GM18951 (cell line): ENCODE results near the gene AGPAT3.
A peak's percentile ranks its signal among the peaks of the same experiment; 100 is the strongest.

ENCODE experiments used
- POLR2A ChIP-seq: IDR thresholded peaks from 4 replicates; pipeline ENCODE4 v1.6.1; 2011; ENCODE audit warnings: mild to moderate bottlenecking; ENCODE audit not compliant: insufficient read length, insufficient read depth; ENCODE audit errors: extremely low read depth
- in situ Hi-C: fragments of 300-500 bp; cut with MboI; formaldehyde crosslinking; loops from one replicate; pipeline ENCODE4 v1.12.0; 2022; ENCODE audit warnings: low sequenced_read_pairs, mixed read lengths, inconsistent platforms; ENCODE audit not compliant: unreplicated experiment

AGPAT3 gene

GRCh38 chr21:43861706-43862105 lies 3.3 kb upstream of the AGPAT3 start:
- no peak for TF ChIP-seq POLR2A
- in situ Hi-C loops, result no loop called here

- in situ Hi-C loops, result no loop called here
- TF ChIP-seq POLR2A, result peak; percentile 55
Observed at GRCh38 chr21:43864313-43864961, 586 bp upstream of the AGPAT3 start.

DNA sequence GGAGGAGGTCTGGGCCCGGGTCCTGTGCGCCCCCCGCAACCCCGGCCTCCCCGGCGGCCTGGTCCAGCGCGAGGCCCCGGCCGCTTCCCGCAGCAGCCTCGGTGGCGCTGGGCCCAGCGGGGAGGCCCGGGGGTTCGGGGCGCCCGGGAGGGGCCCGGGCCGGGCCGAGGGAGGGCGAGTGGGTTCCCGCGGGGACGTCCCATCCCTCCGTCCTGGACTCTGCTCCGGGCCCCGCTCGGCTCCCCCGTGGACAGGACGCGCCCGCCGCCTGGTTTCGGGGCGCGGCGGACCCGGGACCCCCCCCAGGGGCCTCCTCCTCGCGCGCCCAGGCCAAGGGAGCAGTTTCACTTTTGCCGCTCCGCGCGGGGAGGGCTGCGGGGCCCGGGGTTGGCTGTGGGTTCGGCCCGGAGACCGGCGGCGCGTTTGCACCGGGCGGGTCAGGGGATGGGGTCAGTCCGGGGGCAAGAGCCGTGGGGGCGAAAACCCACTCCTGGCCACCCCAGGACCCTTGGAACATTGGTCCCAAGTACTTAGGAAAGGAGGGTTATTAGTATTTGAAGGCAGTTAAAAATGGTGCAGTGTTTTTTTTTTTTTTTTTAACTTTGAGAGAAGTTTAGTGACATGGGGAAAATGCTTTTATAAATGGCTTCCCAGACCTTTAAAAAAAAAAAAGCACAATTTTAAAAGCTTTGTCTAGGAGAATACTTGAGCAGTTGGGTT lies 677 bp downstream of the AGPAT3 start:
- TF ChIP-seq POLR2A, result no peak
- in situ Hi-C loops, result no loop called here

- TF ChIP-seq POLR2A, result no peak
- in situ Hi-C loops, result no loop called here
Observed at GRCh38 chr21:43866260-43866629, 1.2 kb downstream of the AGPAT3 start.

DNA sequence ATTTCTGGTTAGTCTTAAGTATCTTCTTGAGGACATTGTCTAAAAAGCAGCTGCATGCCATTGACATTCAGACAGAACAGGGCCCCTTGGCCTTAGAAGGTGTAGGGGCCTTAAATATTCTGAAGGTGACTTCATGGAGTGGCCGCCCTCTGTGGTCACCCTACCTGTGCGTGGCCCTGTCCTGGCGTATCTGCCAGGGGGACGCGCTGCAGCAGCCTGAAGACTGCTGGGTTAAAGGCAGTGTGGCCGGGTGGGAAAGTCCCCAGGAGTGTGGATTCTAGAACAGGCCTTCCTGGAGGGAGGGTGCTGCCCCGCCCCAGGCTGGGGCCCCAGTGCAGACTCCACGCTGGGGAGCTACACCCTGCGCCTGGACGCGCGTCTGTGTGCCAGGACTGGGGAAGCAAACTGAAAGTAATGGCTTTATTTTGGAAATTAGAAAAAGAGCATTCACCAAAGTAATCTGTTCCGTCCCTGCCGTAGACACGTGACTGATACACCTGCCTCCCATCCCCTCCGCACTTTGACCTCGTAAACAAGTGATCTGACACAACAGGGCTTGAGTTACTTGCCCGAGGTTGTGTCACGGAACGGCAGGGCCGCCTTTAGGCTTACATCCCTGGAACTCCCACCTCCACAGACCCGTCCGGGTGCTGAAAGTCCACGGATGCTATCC lies 1.8 kb downstream of the AGPAT3 start:
- in situ Hi-C loops, result no loop called here
- TF ChIP-seq POLR2A, result peak; percentile 51

DNA sequence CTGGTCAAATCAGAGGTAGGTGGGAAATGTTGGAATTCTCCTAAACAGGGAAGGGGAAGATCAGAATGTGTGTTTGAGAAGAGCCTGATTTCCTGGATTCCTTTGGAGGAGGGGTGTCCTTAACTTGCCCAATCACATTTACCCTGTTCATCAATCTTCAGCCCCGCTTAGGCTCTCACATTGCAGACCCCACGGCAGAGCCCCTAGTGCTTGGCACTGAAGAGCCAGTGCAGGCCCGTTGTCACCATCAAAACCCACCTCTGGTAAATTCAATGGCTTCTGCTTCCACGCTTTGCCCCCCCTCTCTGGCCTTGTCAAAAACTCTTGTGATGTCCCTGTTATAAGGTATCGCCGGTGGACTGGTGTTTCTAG lies 2.3 kb downstream of the AGPAT3 start:
- in situ Hi-C loops, result no loop called here
- no peak for TF ChIP-seq POLR2A

DNA sequence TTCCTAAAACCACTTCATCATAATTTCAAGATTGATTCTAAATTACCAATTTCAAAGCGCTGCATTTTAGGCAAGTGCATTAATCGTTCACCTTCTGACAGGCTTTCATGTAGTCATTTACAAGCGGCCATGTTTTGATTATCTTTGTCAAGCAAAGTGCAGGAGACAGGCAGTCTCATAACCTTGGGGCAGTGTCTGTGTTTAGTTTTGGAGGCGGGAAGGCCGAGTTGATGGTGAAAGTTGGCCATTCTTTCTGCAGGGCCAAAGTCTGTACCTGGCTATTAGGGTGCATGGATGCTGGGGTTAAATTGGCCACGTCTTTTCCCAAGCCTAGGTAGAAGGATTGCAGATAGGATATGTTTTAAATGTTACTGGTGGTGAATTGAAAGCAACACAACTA lies 2.9 kb downstream of the AGPAT3 start:
- no peak for TF ChIP-seq POLR2A
- in situ Hi-C loops, result no loop called here

DNA sequence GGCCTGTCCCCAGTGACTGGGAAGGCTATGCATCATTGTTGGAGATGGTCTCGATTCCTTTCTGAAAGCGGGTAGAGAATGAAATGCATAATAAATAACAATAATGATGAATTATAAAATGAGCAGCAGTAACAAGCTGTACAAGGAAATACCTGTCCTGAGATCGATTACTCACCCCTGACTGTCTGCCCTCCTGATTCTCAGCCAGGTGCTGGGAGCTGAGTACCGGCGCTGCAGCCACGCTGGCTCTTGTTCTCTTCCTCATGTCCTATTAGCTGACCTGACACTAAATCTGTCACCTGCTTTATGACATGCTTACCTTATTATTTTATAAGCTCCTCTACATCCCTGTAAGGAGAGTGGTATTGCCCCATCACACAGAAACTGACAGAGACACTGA lies 3.4 kb downstream of the AGPAT3 start:
- in situ Hi-C loops, result no loop called here
- no peak for TF ChIP-seq POLR2A

- in situ Hi-C loops, result no loop called here
- TF ChIP-seq POLR2A, result no peak
Observed at GRCh38 chr21:43869486-43870325, 4.7 kb downstream of the AGPAT3 start.

GRCh38 chr21:43871487-43871886 lies 6.5 kb downstream of the AGPAT3 start:
- TF ChIP-seq POLR2A, result no peak
- in situ Hi-C loops, result no loop called here

DNA sequence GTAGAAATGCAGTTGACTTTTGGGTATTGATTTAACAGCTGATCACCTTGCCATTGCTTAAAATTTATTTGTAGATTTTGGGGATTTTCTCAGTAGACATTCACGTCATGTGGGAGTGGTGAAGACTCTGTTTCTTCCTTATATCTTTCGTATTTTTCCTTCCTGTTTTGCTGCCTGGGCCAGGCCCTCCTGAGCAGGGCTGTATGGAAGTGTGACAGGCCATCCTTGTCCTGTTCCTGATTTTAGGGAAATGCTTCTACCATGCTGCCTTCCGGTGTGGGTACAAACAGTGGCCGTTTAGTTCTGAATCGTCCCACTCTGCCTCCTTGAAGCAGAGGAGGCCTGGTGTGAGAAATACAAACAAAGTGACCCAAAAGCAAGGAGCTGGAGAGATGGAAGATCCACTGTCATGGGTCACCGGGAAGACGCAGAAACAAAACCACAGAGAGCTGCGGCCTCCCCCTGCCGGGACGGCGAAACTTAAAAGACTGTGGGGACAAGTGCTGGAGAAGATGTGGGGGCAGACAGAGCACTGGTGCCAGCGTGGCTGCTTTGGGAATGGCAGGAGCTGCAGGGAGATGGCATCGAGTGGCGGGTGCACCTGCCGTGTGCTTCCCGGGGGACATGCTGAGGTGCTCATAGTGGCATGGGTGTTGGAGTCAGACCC lies 7.6 kb downstream of the AGPAT3 start:
- in situ Hi-C loops, result no loop called here
- TF ChIP-seq POLR2A, result no peak

- no peak for TF ChIP-seq POLR2A
- in situ Hi-C loops, result no loop called here
Observed at GRCh38 chr21:43873673-43874072, 8.7 kb downstream of the AGPAT3 start.
